ENCODE measurements around the gene MSL2.
"Not testable (repeated sequence)": the region's sequence is repeated elsewhere in the genome, so short reads cannot be mapped to it uniquely, and the experiment has no call there.

The MSL2 gene

GRCh38 chr3:136192195-136192594 is 3.9 kb downstream of the MSL2 start:
- DNase-seq (ENCODE audit: low read depth) = not testable (repeated sequence)

GRCh38 chr3:136189859-136190617 is 6.1 kb downstream of the MSL2 start:
- no peak for DNase-seq (ENCODE audit: low read depth)

- DNase-seq (ENCODE audit: low read depth) = no peak
Measured at GRCh38 chr3:136189043-136189442, 7.1 kb downstream of the MSL2 start.

GRCh38 chr3:136187868-136188267 is 8.3 kb downstream of the MSL2 start:
- DNase-seq (ENCODE audit: low read depth) = no peak

- DNase-seq (ENCODE audit: low read depth) = no peak
Measured at GRCh38 chr3:136186846-136187245, 9.3 kb downstream of the MSL2 start.

- DNase-seq (ENCODE audit: low read depth) = no peak
Measured at GRCh38 chr3:136186344-136186743, 9.8 kb downstream of the MSL2 start.

GRCh38 chr3:136184703-136185102 is 11.4 kb downstream of the MSL2 start:
- no peak for DNase-seq (ENCODE audit: low read depth)

- DNase-seq (ENCODE audit: low read depth) = no peak
Measured at GRCh38 chr3:136181741-136182140, 14.4 kb downstream of the MSL2 start.

- no peak for DNase-seq (ENCODE audit: low read depth)
Measured at GRCh38 chr3:136177876-136178275, 18.3 kb downstream of the MSL2 start.

GRCh38 chr3:136173939-136174490 is 22.1 kb downstream of the MSL2 start:
- DNase-seq (ENCODE audit: low read depth) = no peak

- DNase-seq (ENCODE audit: low read depth) = no peak
Measured at GRCh38 chr3:136171097-136171542, 25.0 kb downstream of the MSL2 start.

GRCh38 chr3:136168236-136168635 is 27.9 kb downstream of the MSL2 start:
- DNase-seq (ENCODE audit: low read depth) = not testable (repeated sequence)

GRCh38 chr3:136166507-136166906 is 29.6 kb downstream of the MSL2 start:
- no peak for DNase-seq (ENCODE audit: low read depth)

GRCh38 chr3:136163607-136164006 is 32.5 kb downstream of the MSL2 start:
- DNase-seq (ENCODE audit: low read depth) = not testable (repeated sequence)

- DNase-seq (ENCODE audit: low read depth) = no peak
Measured at GRCh38 chr3:136162322-136162721, 33.8 kb downstream of the MSL2 start.

GRCh38 chr3:136161516-136161915 is 34.6 kb downstream of the MSL2 start:
- no peak for DNase-seq (ENCODE audit: low read depth)

GRCh38 chr3:136152963-136153362 is 43.2 kb downstream of the MSL2 start:
- no peak for DNase-seq (ENCODE audit: low read depth)

- DNase-seq (ENCODE audit: low read depth) = peak; percentile 20
Measured at GRCh38 chr3:136152176-136152843, 43.8 kb downstream of the MSL2 start.

- DNase-seq (ENCODE audit: low read depth) = no peak
Measured at GRCh38 chr3:136151219-136151618, 44.9 kb downstream of the MSL2 start.

- no peak for DNase-seq (ENCODE audit: low read depth)
Measured at GRCh38 chr3:136149667-136150066, 46.5 kb downstream of the MSL2 start.

GRCh38 chr3:136146981-136147729 is 49.0 kb downstream of the MSL2 start:
- DNase-seq (ENCODE audit: low read depth) = no peak

GRCh38 chr3:136144397-136144796 is 51.7 kb downstream of the MSL2 start:
- DNase-seq (ENCODE audit: low read depth) = not testable (repeated sequence)
